Fibroblast of skin of abdomen (primary cell): ENCODE results near the gene TCP11L1.
"Not testable (repeated sequence)": the region's sequence is repeated elsewhere in the genome, so short reads cannot be mapped to it uniquely, and the experiment has no call there.

Source experiments
- DNase-seq: peaks from one replicate; pipeline ENCODE4 v3.0.0-alpha.2; 2013

The TCP11L1 gene

GRCh38 chr11:33067294-33067693 lies 27.9 kb downstream of the TCP11L1 start:
- no peak for DNase-seq

DNA sequence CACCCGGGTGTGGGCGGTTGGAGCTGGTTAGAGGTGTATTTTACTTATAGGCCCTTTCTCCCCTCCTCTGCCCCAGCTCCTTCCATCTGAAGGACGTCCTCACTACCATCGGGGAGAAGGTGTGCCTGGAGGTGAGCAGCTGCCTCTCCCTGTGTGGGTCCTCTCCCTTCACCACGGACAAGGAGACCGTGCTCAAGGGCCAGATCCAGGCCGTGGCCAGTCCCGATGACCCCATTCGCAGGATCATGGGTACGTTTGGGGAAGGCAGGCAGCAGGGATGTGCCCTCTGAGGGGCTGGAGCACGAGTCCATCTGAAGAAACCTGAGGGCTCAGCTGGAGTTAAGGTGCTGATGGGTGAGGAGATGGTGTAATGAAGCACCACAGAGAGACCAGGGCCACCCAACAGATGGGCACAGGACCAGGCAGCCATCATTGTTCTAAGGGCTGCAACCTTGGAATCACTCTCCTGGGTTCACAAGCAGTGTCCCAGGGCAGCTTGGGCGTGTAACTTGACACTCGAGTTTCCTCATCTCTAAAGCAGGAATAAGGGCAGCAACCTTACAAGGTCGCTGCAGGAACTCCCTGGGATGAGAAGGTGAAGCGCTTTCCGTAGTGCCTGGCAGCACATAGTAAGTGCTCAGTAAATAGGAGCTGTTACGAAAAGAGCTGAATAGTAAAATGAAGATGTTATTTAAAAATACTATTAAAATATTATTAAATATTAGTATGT lies 29.4 kb downstream of the TCP11L1 start:
- DNase-seq: no peak

GRCh38 chr11:33072465-33072864 lies 33.1 kb downstream of the TCP11L1 start:
- no peak for DNase-seq

GRCh38 chr11:33083918-33084317 lies 44.5 kb downstream of the TCP11L1 start:
- DNase-seq: no peak

DNA sequence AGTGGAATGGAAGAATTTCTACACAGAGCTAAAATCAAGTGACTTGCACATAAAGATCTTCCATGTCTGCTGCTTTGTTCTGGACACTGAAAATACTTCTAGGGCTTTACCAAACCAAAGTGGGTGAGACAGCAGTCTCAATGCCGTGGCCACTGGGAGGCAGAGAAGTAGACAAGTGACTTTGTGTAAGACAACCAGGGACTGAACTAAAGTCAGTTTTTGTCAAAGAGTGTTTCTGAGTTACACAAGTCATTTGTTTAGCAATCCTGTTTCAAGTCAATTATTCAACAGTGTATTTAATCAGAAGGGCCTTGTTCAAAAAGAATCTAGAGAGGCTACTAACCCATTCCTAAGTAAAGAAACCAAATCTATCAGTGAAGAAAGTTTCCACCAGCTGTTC lies 46.6 kb downstream of the TCP11L1 start:
- no peak for DNase-seq

GRCh38 chr11:33089776-33090175 lies 50.4 kb downstream of the TCP11L1 start:
- no peak for DNase-seq

DNA sequence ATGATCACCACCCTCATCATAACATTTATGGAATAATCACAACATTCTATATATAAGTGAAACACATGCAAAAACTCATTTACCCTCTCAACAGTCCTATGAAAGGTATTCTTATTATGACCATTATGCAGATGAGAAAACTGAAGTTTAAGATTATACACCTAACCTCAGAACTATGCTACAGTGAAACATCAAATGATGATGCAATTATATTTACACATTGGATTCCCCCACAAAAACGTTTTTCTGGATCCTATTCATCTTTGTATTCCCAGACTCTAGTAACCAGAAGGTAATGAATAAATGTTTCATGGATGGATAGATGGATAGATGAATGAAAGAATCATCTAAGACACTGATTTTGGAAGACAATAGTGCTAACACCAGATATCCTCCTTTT lies 54.8 kb downstream of the TCP11L1 start:
- DNase-seq: no peak

DNA sequence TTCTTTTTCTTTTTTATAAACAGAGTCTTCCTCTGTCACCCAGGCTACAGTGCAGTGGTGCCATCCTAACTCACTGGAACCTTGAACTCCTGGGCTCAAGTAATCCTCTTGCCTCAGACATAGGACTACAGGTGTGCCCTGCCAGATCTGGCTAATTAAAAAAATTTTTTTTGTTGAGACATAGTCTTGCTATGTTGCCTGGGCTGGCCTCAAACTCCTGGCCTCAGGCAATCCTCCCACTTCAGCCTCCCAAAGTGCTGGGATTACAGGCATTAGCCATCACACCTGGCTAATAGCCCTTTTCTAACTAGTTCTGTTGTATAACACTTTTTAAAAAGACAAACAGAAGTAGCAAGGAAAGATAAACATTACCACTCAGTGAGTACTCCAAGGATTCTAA lies 64.5 kb downstream of the TCP11L1 start:
- DNase-seq: no peak

- no peak for DNase-seq
Observed at GRCh38 chr11:33109294-33109895, 70.0 kb downstream of the TCP11L1 start.

- no peak for DNase-seq
Observed at GRCh38 chr11:33110083-33110482, 70.7 kb downstream of the TCP11L1 start.

- DNase-seq: no peak
Observed at GRCh38 chr11:33116535-33116934, 77.2 kb downstream of the TCP11L1 start.

DNA sequence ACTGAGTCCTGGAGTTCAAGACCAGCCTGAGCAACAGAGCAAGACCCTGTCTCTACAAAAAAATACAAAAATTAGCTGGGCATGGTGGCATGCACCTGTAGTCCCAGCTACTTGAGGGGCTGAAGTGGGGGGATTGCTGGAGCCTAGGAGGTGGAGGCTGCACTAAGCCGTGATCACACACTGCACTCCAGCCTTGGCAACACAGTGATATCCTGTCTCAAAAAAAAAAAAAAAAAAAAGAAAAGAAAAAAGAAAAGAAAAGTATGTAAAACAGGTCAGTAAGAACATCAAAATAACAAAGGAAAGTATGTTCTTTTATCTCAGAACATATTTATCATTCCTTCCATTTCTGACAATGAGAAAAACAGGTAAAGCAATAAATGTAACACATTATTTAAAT lies 83.3 kb downstream of the TCP11L1 start:
- DNase-seq: not testable (repeated sequence)
